AG10803 (cell line): ENCODE measurements around the gene LTF.
A peak's percentile ranks its signal among the peaks of the same experiment; 100 is the strongest.

Source experiments
- DNase-seq: peaks from one replicate; pipeline ENCODE4 v3.0.0; 2010; ENCODE audit warnings: low read depth
- H3K4me3 ChIP-seq: 2 replicates; pipeline ENCODE4 v1.5.1; 2011; ENCODE audit warnings: mild to moderate bottlenecking, low read length, control low read depth
- CTCF ChIP-seq: conservative IDR thresholded peaks from 2 replicates; pipeline ENCODE4 v1.5.1; 2011; ENCODE audit warnings: mild to moderate bottlenecking, low read length, control low read depth, inconsistent platforms

The LTF gene

GRCh38 chr3:46477145-46477544 lies 12.4 kb upstream of the LTF start:
- DNase-seq, result no peak
- no peak overlapping the region for H3K4me3 ChIP-seq
- no peak for TF ChIP-seq CTCF

DNA sequence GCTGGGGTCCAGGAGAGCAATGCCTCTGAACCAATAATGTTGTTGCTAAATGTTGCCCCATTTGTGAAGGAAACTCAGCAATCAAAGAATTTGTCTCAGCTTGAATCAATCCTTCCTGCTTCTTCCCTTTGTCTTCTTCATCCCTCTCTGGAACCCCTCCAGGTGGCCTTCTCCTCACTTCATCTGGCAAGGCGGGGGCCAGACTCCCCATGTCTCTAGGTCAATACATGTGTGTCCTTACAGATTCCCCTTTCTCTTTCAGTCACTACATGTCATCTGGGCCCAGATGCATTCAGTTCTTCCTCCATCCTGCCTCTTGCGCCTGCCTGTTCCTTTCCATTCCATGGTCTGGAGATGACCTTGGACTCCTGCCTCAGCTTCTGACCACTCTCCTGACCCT lies 8.0 kb upstream of the LTF start:
- H3K4me3 ChIP-seq, result no peak overlapping the region
- DNase-seq, result no peak
- no peak for TF ChIP-seq CTCF

DNA sequence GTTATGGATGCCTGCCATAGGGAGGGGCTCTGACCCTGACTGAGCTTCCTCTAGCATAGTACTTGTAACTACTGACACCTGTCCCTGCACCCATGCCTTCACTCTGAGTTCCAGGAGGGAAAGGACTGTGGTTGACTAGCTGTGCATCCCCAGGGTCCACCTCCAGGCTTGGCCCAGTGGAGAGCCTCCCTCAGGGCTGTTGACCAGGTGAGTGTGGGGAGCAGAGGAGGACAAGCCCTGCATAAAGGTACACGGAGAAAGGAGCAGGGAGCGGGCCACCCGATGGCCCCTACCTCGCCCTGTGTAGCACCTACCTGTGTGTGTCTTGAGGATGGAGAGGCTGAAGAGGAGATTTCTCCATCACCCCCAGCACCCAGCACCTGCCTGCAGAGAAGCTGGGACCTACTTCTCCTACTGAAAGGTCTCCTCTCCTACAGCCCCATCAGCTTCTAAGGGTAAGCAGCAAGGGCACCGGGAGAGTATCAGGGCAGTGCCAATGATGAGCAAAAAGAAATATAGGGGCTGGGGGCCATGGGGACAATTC lies 6.7 kb upstream of the LTF start:
- TF ChIP-seq CTCF, result no peak
- DNase-seq, result no peak
- no peak overlapping the region for H3K4me3 ChIP-seq

DNA sequence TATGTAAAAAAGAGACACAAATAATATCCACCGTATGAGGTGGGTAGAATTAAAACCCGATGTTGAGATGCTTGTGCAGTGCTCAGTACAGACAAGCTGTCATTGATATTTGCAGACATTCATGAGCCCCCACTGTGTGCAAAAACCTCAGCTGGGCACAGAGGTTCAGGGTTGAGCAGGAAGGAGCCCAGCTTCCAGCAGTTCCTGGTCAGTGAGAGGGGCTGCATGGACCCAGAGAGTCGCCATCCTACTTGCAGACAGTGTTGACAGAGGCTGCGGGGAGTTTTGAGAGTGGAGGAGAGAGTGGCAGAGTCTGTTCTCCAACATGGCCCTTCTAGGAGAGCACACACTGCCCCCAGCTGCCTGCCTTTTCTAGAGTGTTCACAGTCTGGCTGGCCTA lies 6.1 kb upstream of the LTF start:
- DNase-seq, result no peak
- no peak overlapping the region for H3K4me3 ChIP-seq
- no peak for TF ChIP-seq CTCF

GRCh38 chr3:46469680-46470357 lies 5.1 kb upstream of the LTF start:
- H3K4me3 ChIP-seq, result no peak overlapping the region
- TF ChIP-seq CTCF, result no peak
- DNase-seq, result peak; percentile 11

GRCh38 chr3:46468753-46469600 lies 4.3 kb upstream of the LTF start:
- no peak for DNase-seq
- no peak overlapping the region for H3K4me3 ChIP-seq
- TF ChIP-seq CTCF, result no peak
